K562 (cell line): ENCODE data around the gene SFXN5. TPM values are rescaled to one million over a fixed set of nuclear protein-coding genes. Genes with fewer than 3 reads are reported as not detected.

Experiments
- ATAC-seq: fragments of 200-7000 bp; cut with Tn5 transposase; 3 replicates; pipeline ENCODE4 v1.9.1; 2020; ENCODE audit warnings: moderate library complexity
- BruUV-seq: library from RNA; stranded (reverse); fragments of 400-500 nt; replicated peaks from 2 replicates; lab custom pipeline; 2021; lab: Mats Ljungman, UMichigan
- CTCF ChIA-PET: fragments of 300-600 bp; formaldehyde crosslinking; extraction: SDS; loops from one replicate; lab custom pipeline; 2021; ENCODE audit warnings: low intra/inter-chr PET ratio; lab: Yijun Ruan, JAX
- POLR2A ChIA-PET: fragments of 300-600, 350-650 bp; sonication (Branson Sonifier 250); formaldehyde crosslinking; extraction: SDS; loops from one replicate; lab custom pipeline; 2021; ENCODE audit warnings: antibody characterized with exemption, inconsistent platforms; lab: Yijun Ruan, JAX
- DNase-seq, 4 experiments: peaks; one replicate each; pipeline versions ENCODE4 v3.0.0 to v3.0.0-alpha.2; 2011 to 2018; ENCODE audit warnings: low spot score in 3 of 4, mixed read lengths in 3 of 4; ENCODE audit errors: extremely low read depth in 1 of 4
- FAIRE-seq: peaks from 2 replicates; lab custom pipeline; 2011; peaks lifted over from hg19 to GRCh38; lab: Jason Lieb, UNC
- H2AFZ ChIP-seq: 2 replicates; pipeline ENCODE4 v1.6.0; 2011; ENCODE audit warnings: low read depth, low read length, control low read depth, inconsistent platforms
- H3K27ac ChIP-seq: fragments of 200-600 bp; 3 replicates; pipeline ENCODE4 v1.8.0; 2011; ENCODE audit warnings: low read depth, mild to moderate bottlenecking, control low read depth, inconsistent platforms, low read length, moderate library complexity, mixed read lengths; ENCODE audit errors: extremely low read depth
- H3K27me3 ChIP-seq, 2 experiments: fragments of 300-600 bp in 1 of 2; 2 replicates in 1 of 2; 3 replicates in 1 of 2; pipeline versions ENCODE4 v1.6.0 to v1.8.0; 2011; ENCODE audit warnings: inconsistent platforms in 2 of 2, low read length in 2 of 2, mild to moderate bottlenecking in 1 of 2, mixed read lengths in 1 of 2, moderate library complexity in 1 of 2; ENCODE audit not compliant: control insufficient read depth in 2 of 2, insufficient read depth in 2 of 2
- H3K36me3 ChIP-seq: fragments of 300-600 bp; 3 replicates; pipeline ENCODE4 v1.8.0; 2011; ENCODE audit warnings: mild to moderate bottlenecking, low read length, inconsistent platforms; ENCODE audit not compliant: control insufficient read depth, insufficient read depth
- H3K4me1 ChIP-seq, 2 experiments: fragments of 200-600 bp in 1 of 2; replicated peaks in 1 of 2; 2 replicates in 1 of 2; 3 replicates in 1 of 2; pipeline versions ENCODE4 v1.5.1 to v1.8.0; 2011; ENCODE audit warnings: inconsistent platforms in 2 of 2, low read length in 2 of 2, mild to moderate bottlenecking in 1 of 2, mixed read lengths in 1 of 2, moderate library complexity in 1 of 2; ENCODE audit not compliant: control insufficient read depth in 2 of 2, insufficient read depth in 2 of 2
- H3K4me2 ChIP-seq: 2 replicates; pipeline ENCODE4 v1.6.1; 2011; ENCODE audit warnings: low read length, control low read depth, inconsistent platforms, mixed read lengths; ENCODE audit not compliant: insufficient read depth
- H3K4me3 ChIP-seq: fragments of 200-600 bp; sonication (generic), shearing (Covaris generic); 2 replicates; pipeline ENCODE4 v1.5.1; 2016; ENCODE audit warnings: control low read depth, inconsistent platforms
- H3K79me2 ChIP-seq: fragments of 200-600 bp; 3 replicates; pipeline ENCODE4 v1.8.0; 2011; ENCODE audit warnings: low read length, inconsistent platforms; ENCODE audit not compliant: control insufficient read depth, insufficient read depth
- H3K9ac ChIP-seq, 2 experiments: 2 replicates each; pipeline versions ENCODE4 v1.6.0 to v1.6.1; 2011; ENCODE audit warnings: low read depth in 2 of 2, low read length in 2 of 2, control low read depth in 1 of 2, inconsistent platforms in 1 of 2, mild to moderate bottlenecking in 1 of 2, mixed read lengths in 1 of 2; ENCODE audit not compliant: insufficient read depth in 1 of 2
- H3K9me1 ChIP-seq: one replicate; pipeline ENCODE4 v1.6.0; 2011; ENCODE audit warnings: inconsistent platforms, mild to moderate bottlenecking, low read length, moderate library complexity; ENCODE audit not compliant: control insufficient read depth, insufficient read depth
- H3K9me3 ChIP-seq: replicated peaks from 2 replicates; pipeline ENCODE4 v1.5.1; 2011; ENCODE audit warnings: low read depth, low read length, inconsistent platforms; ENCODE audit not compliant: control insufficient read depth, insufficient read depth
- H4K20me1 ChIP-seq: replicated peaks from 2 replicates; pipeline ENCODE4 v1.6.1; 2011; ENCODE audit warnings: low read length, inconsistent platforms, mixed read lengths; ENCODE audit not compliant: control insufficient read depth, insufficient read depth
- CBX8 ChIP-seq: fragments of 200-600 bp; sonication (generic); IDR thresholded peaks from 2 replicates; pipeline ENCODE4 v1.6.1; 2012; ENCODE audit warnings: borderline replicate concordance, mixed run types, low read depth, mild to moderate bottlenecking, moderate library complexity, mixed read lengths, low read length, control low read depth, inconsistent platforms; ENCODE audit not compliant: poor library complexity, severe bottlenecking; ENCODE audit errors: extremely low read depth
- ELF2 ChIP-seq: fragments of 250-450 bp; sonication (Bioruptor Pico); IDR thresholded peaks from 2 replicates; pipeline ENCODE4 v1.5.0; 2021; ENCODE audit warnings: mild to moderate bottlenecking
- HDAC1 ChIP-seq, 2 experiments: fragments of 450-650 bp; IDR thresholded peaks; 2 replicates each; pipeline ENCODE4 v1.6.1; 2016 to 2017; ENCODE audit warnings: inconsistent platforms in 1 of 2, mild to moderate bottlenecking in 1 of 2, moderate library complexity in 1 of 2
- HNRNPLL ChIP-seq: fragments of 200-400 bp; formaldehyde crosslinking; IDR thresholded peaks from 2 replicates; pipeline ENCODE4 v1.6.1; 2017; ENCODE audit warnings: low read length, low read depth, mild to moderate bottlenecking; ENCODE audit not compliant: poor library complexity, severe bottlenecking
- IRF2 ChIP-seq: sonication (generic); formaldehyde crosslinking; IDR thresholded peaks from 2 replicates; pipeline ENCODE4 v1.8.1; 2022; ENCODE audit warnings: mild to moderate bottlenecking, missing genetic modification reagents
- LEF1 ChIP-seq: fragments of 450-650 bp; IDR thresholded peaks from 2 replicates; pipeline ENCODE4 v1.6.1; 2016; ENCODE audit warnings: mild to moderate bottlenecking
- MAFK ChIP-seq: IDR thresholded peaks from 2 replicates; pipeline ENCODE4 v1.6.1; 2011; ENCODE audit warnings: low read length, improper control_type of control experiment
- NR0B1 ChIP-seq: fragments of 450-650 bp; IDR thresholded peaks from one replicate; pipeline ENCODE4 v1.6.1; 2018; ENCODE audit warnings: mild to moderate bottlenecking, moderate library complexity; ENCODE audit not compliant: partially characterized antibody
- NR4A1 ChIP-seq, 2 experiments: fragments of 250-450 bp in 1 of 2; fragments of 450-650 bp in 1 of 2; sonication (Bioruptor Pico) in 1 of 2; IDR thresholded peaks; 2 replicates each; pipeline versions ENCODE4 v1.4.0 to v1.6.1; 2016 to 2020; ENCODE audit warnings: mild to moderate bottlenecking in 2 of 2, missing compliant biosample characterization in 1 of 2, missing genetic modification characterization in 1 of 2, moderate library complexity in 1 of 2
- PURB ChIP-seq: sonication (generic); formaldehyde crosslinking; IDR thresholded peaks from 2 replicates; pipeline ENCODE4 v1.9.0; 2021; ENCODE audit warnings: low read depth, mild to moderate bottlenecking, missing genetic modification reagents
- SIN3A ChIP-seq, 2 experiments: fragments of 150-350 bp in 1 of 2; IDR thresholded peaks; 2 replicates each; pipeline ENCODE4 v1.6.1; 2011 to 2016; ENCODE audit warnings: borderline replicate concordance in 2 of 2, low read depth in 2 of 2, low read length in 2 of 2, mild to moderate bottlenecking in 2 of 2, moderate library complexity in 2 of 2; ENCODE audit not compliant: control insufficient read depth in 1 of 2
- ZFP30 ChIP-seq: fragments of 250-450 bp; sonication (Bioruptor Pico); IDR thresholded peaks from 2 replicates; pipeline ENCODE4 v1.8.0; 2022; ENCODE audit warnings: moderate library complexity, mild to moderate bottlenecking, inconsistent platforms, borderline replicate concordance
- ZFP36 ChIP-seq: fragments of 150-350 bp; IDR thresholded peaks from 2 replicates; pipeline ENCODE4 v1.6.1; 2018; ENCODE audit warnings: low read length, low read depth; ENCODE audit not compliant: partially characterized antibody
- ZNF696 ChIP-seq: fragments of 250-450 bp; sonication (Bioruptor Pico); conservative IDR thresholded peaks from 2 replicates; pipeline ENCODE4 v1.4.0; 2020; ENCODE audit warnings: mild to moderate bottlenecking, moderate library complexity
- WGBS: fragments of 100-300 bp; shearing (Covaris generic); methylation state at CpG from one replicate; pipeline ENCODE4 v1.1.6; 2016; ENCODE audit warnings: low coverage, mixed read lengths; ENCODE audit not compliant: insufficient coverage; ENCODE audit errors: missing lambda C conversion rate; 5-methylcytosine and 5-hydroxymethylcytosine counted together
- in situ Hi-C: fragments of 300-500 bp; cut with MboI; formaldehyde crosslinking; loops from 4 replicates; pipeline ENCODE4 v1.15.0; 2018; ENCODE audit warnings: inconsistent platforms, mixed read lengths
- intact Hi-C: fragments of 100-400 bp; cut with micrococcal nuclease; formaldehyde crosslinking; loops from 2 replicates; pipeline ENCODE4 v1.14.2; 2022
- polyA plus RNA-seq, 8 experiments: library from polyadenylated mRNA; depleted of rRNA in 4 of 8; stranded (reverse) in 5 of 8; unstranded in 3 of 8; fragments of >200 nt; fragmentation: Nextera tagmentation in 2 of 8; fragmentation: Illumina TruSeq in 1 of 8; extraction: Ambion mirVana in 2 of 8; extraction: Trizol in 1 of 8; gene quantifications; 2 replicates each; pipeline versions ENCODE4 v1.2.1 to v1.2.3, GENCODE V29; 2011 to 2014; ENCODE audit warnings: inconsistent platforms in 1 of 8, missing spikeins in 1 of 8
- total RNA-seq, 7 experiments: library from RNA; depleted of rRNA in 6 of 7; stranded (reverse); fragments of >200 nt in 6 of 7; fragmentation: Illumina TruSeq in 2 of 7; extraction: Trizol in 2 of 7; gene quantifications; 2 replicates each; pipeline versions ENCODE4 v1.2.1 to v1.2.3, GENCODE V29; 2011 to 2021; ENCODE audit warnings: low replicate concordance in 1 of 7
- TF ChIP-seq, protein P1 (sequence below): fragments of 450-650 bp; IDR thresholded peaks from 2 replicates; pipeline ENCODE4 v1.6.1; 2014; ENCODE audit warnings: low read depth, mild to moderate bottlenecking, moderate library complexity, borderline replicate concordance

Gene SFXN5
- total and polyA plus RNA-seq, 9 of the 15 experiments (the other 6 are each of a cell fraction or from before 2014, with no cell fraction given), result 8.3 to 22.6 (median 16.0) TPM

GRCh38 chr2:73009177-73009839 lies 62.2 kb downstream of the SFXN5 start:
- TF ChIP-seq LEF1, result no peak
- no peak for TF ChIP-seq PURB (CRISPR knock-in tag)
- TF ChIP-seq SIN3A (IDR thresholded peaks at IDR 0.05; ENCODE audit: borderline replicate concordance in 2 of 2, control insufficient read depth in 1 of 2, low read depth in 2 of 2, low read length in 2 of 2), result no peak
- TF ChIP-seq, protein P1, sequence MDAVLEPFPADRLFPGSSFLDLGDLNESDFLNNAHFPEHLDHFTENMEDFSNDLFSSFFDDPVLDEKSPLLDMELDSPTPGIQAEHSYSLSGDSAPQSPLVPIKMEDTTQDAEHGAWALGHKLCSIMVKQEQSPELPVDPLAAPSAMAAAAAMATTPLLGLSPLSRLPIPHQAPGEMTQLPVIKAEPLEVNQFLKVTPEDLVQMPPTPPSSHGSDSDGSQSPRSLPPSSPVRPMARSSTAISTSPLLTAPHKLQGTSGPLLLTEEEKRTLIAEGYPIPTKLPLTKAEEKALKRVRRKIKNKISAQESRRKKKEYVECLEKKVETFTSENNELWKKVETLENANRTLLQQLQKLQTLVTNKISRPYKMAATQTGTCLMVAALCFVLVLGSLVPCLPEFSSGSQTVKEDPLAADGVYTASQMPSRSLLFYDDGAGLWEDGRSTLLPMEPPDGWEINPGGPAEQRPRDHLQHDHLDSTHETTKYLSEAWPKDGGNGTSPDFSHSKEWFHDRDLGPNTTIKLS, result no peak
- TF ChIP-seq HDAC1 (IDR thresholded peaks at IDR 0.05), result no peak
- TF ChIP-seq MAFK, result no peak
- TF ChIP-seq HNRNPLL, result no peak
- TF ChIP-seq NR0B1, result no peak
- no peak for TF ChIP-seq ZFP36
- no peak for TF ChIP-seq IRF2
- TF ChIP-seq NR4A1 (CRISPR knock-in tag; IDR thresholded peaks at IDR 0.05), result no peak
- no peak for TF ChIP-seq NR4A1 (tag; IDR thresholded peaks at IDR 0.05)
- no peak for TF ChIP-seq ELF2 (CRISPR knock-in tag)
- TF ChIP-seq ZNF696 (CRISPR knock-in tag), result no peak
- no peak for TF ChIP-seq CBX8
- TF ChIP-seq ZFP30 (CRISPR knock-in tag), result no peak
- TF ChIP-seq, all 486 proteins: peak for 0
- Histone ChIP-seq H3K27me3 (no peaks in the 10 kb centered on the region), H3K27ac (no peak overlapping the region), H4K20me1 (0 out of 2 replicates have a peak, but pooled peaks cover 5% of the 10 kb centered on the region), H3K4me2 (no peak overlapping the region), H3K79me2 (no peaks in the 10 kb centered on the region), H3K4me1 (peaks cover 0 to 12% of the 10 kb centered on the region in 2 experiments; a peak in 3 of 5 replicates), H3K36me3 (peaks cover 5% of the 10 kb centered on the region; the same call in 2 of the 3 replicates), H3K9me1 (no peaks in the 10 kb centered on the region), H3K9me3 (no peaks in the 10 kb centered on the region), H3K9ac (no peak overlapping the region), H2AFZ (no peak overlapping the region), H3K4me3 (no peak overlapping the region)
- ChIA-PET CTCF (no interaction called here), POLR2A (no interaction called here)
- DNase-seq (no peak), FAIRE-seq (no peak), ATAC-seq (no peak)
- in situ Hi-C loops (no loop called here), intact Hi-C loops (no loop called here)
- BruUV-seq, result no TSS peak
- 81% methylated on average over 7 of the region's 7 CpGs for whole genome bisulfite sequencing
